GM19467 (cell line): ENCODE measurements around the gene TMPRSS11A.

ENCODE experiments used
- ATAC-seq: cut with Tn5 transposase; IDR thresholded peaks from one replicate; pipeline ENCODE4 v1.9.1; 2021; ENCODE audit warnings: mild to moderate bottlenecking, moderate library complexity; ENCODE audit not compliant: unreplicated experiment

Gene TMPRSS11A

GRCh38 chr4:67963356-67963755 lies at the start of gene TMPRSS11A:
TSS of gene TMPRSS11A (minus strand) at chr4:67963493. CDS start at chr4:67963393, 100 bp downstream.
- ATAC-seq: no peak

- no peak for ATAC-seq
Observed at GRCh38 chr4:68011684-68012083, 48.4 kb upstream of the TMPRSS11A start.

GRCh38 chr4:68002906-68003305 lies 39.6 kb upstream of the TMPRSS11A start:
- no peak for ATAC-seq

- no peak for ATAC-seq
Observed at GRCh38 chr4:67996127-67996526, 32.8 kb upstream of the TMPRSS11A start.

DNA sequence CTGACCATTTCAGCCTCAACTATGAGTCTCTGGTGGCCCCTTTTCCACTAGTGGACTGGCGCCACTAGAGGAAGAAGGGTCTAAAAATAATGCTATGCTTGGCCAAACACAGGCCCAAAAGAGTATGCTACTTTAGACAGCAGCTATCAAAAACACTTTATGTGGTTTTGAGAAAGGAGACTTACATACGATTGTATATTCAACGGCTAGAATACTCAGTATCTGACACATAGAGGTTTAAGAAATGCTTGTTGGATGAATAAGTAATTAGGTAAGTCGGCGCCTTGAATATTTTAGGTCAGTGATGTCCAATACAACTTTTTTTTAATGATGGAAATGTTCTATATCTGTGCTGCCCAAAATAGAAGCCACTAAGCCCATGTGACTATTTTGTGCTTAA lies 25.7 kb upstream of the TMPRSS11A start:
- no peak for ATAC-seq

- no peak for ATAC-seq
Observed at GRCh38 chr4:67983333-67983732, 20.0 kb upstream of the TMPRSS11A start.

DNA sequence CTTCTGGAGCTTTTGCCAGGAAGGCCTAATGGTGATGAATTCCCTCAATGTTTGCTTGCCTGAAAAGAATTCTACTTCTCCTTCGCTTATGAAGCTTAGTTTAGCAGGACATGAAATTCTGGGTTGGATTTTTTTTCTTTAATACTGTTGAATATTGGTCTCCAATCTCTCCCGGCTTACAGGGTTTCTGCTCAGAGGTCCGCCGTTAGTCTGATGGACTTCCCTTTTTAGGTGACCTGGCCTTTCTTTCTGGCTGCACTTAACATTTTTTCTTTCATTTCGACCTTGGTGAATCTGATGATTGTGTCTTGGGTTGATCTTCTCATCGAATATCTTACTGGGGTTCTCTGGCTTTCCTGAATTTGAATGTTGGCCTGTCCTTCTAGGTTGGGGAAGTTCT lies 17.2 kb upstream of the TMPRSS11A start:
- no peak for ATAC-seq

DNA sequence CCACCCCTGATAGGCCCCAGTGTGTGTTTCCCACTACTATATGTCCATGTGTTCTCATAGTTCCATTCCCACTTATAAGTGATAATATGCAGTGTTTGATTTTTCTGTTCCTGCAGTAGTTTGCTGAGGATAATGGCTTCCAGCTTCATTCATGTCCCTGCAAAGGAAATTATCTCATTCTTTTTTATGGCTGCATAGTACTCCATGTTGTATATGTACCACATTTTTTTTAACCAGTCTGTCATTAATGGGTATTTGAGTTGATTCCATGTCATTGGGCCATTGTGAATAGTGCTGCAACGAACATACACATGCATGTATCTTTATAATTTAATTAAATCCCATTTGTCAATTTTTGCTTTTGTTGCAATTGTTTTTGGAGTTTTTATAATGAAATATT lies 10.3 kb upstream of the TMPRSS11A start:
- no peak for ATAC-seq

- no peak for ATAC-seq
Observed at GRCh38 chr4:67954890-67955289, 8.4 kb downstream of the TMPRSS11A start.

DNA sequence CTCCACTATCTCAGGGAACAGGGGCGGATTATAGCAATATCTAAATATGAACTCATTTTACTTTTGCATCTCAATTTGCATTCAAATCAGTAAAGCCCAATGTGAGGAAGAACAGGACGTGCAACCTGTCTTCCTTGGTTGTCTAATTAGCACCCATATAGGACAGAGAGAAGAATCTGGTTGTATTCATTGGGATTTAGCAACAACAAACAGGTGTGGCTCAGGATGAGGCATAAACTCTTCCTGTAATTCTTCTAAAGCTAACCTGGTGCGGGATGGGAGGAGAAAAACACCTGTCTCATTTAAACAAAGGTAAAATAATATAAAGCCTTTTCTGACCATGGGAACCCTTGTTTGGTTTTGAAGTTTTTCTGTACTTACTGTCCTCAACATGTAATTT lies 22.2 kb downstream of the TMPRSS11A start:
- ATAC-seq: no peak

DNA sequence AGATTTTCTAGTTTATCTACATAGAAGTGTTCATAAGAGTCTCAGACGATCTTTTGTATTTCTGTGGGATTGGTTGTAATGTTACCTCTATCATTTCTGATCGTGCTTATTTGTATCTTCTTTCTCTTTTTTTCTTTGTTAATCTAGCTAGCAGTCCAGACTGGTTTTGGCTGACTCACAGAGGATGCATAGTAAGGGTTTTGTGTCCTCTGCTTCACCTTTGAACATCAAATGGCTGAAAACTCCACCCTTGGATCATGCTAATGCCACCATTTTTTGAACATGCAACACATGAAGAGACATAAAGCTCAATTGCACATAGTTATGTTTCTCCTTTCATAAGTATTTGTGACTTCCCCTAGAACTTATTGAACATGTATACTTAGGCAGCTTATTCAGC lies 22.8 kb downstream of the TMPRSS11A start:
- no peak for ATAC-seq

- no peak for ATAC-seq
Observed at GRCh38 chr4:67939195-67939594, 24.1 kb downstream of the TMPRSS11A start.

DNA sequence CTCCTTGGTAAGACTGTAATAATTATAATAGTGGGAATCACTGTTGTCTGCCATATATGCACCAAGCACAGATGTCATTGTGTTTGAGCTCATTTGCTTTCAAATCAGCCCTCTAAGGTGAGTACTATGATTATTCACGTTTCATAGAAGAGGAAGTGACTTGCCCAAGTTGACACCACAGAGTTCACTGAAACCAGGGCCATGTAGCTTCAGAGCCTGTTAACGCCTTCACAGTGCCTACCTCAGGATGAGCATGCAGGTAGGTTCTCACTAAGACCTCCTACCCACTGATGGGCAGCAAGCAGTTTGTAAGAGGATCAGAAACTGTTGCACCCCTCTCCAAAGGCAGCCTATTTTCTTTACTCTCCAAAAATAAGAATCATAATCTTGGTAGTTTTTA lies 27.4 kb downstream of the TMPRSS11A start:
- ATAC-seq: no peak

GRCh38 chr4:67934628-67935027 lies 28.7 kb downstream of the TMPRSS11A start:
- ATAC-seq: no peak

DNA sequence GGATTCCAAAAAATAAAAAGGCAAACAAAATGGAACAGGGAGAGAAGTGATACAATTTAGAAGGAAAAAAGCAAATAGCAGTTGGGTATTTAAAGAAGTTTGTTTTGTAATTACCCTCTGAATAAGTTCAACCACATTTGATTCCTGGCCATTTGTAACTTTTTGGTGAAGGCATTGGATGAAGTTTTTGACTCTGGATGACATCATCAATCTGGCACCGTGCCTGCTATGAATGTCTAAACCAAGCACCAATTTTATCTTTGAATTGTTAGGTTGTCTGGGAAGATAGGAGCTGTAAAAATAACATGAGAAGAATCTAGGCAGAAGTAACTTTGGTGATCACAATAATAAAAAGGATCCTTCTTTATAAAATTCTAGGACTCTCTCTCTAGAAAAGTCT lies 29.5 kb downstream of the TMPRSS11A start:
- ATAC-seq: no peak

DNA sequence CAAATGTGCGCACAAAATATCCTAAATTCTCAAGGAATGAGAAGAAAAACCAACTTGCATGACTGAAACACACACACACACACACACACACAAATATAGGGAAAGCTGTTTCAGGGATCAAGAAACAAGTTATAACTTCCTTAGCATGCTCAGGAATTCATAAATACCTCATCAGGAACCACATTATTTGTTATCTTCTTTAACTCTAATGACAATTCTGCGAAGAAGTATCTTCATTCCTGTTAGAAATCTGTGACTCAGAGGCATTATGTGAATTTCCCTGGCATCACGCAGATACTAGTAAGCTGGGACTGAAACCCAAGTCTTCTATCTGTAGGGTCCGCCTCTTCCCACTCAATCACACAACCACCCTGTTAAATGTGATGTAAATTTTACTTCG lies 30.3 kb downstream of the TMPRSS11A start:
- ATAC-seq: no peak

DNA sequence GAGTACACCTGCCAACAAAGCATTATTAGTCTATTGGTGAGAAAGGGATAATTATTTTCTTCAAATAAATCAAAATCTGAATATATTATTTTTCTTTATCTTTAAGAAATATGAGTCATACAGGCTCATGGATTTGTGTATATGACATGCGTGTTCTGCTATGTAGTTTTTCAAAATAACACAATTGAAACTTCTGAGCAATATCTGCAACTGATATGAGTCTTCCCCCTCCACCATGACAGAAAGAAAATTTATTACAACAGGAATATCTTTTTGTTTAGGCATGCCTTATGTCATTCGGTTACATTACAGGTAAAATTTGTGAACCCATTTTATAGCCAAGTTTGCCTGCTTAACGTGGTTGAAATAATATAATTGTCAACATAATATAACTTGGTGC lies 32.0 kb downstream of the TMPRSS11A start:
- ATAC-seq: no peak

DNA sequence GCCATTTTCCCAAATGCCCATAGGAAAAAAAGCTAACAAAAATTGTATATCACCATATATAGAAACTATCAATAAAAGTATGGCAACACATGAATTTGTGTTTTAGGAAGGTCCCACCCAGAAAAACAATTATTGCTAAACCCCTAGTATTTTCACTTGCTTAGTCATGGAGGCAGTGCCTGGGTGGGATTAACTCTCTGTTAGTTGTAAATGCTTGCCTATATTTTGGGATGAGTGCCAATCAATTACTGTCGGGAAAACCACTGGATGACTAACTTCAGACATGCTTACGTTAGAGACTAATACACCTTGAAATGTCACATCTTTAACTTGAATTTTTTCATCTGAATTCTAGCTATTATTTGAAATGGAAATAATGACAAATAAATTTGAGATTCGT lies 33.9 kb downstream of the TMPRSS11A start:
- no peak for ATAC-seq

DNA sequence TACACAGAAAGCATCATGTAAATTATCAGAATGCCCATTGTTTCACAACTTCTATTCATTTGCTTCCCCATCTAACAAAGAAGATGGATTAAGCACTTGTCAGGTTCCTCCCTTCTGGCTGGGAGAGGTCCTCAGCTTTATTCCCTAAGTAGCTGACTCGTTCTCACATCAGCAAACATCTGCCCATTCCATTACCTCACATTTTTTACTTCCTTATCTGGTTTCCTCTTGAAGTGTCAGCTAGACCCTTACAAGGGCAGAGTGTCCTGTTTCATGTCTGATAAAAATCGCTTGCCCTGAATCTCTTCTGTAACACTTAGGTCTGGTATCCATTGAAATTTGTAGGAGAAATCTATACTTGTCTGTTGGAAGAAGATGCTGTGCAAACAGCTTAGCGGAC lies 34.7 kb downstream of the TMPRSS11A start:
- no peak for ATAC-seq

DNA sequence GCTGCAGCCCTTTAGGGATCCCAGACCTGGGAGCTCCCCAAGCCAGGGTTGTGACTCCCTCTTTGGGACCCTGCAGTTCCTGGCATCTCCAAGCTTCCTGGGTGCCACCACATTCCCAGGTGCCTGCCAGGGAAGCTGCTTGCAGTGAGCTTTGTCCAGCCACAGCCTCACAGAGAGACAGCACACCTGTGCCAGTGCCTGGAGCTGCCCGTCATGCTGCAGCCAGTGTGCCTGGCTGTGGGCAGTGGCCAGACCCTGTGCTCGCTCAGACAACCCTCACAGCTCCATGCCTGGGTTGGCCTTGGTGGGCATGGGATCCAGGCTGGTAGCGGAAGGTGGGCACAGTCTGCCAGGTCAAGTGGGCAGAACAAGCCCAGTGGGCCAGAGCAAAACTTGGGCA lies 36.0 kb downstream of the TMPRSS11A start:
- no peak for ATAC-seq

DNA sequence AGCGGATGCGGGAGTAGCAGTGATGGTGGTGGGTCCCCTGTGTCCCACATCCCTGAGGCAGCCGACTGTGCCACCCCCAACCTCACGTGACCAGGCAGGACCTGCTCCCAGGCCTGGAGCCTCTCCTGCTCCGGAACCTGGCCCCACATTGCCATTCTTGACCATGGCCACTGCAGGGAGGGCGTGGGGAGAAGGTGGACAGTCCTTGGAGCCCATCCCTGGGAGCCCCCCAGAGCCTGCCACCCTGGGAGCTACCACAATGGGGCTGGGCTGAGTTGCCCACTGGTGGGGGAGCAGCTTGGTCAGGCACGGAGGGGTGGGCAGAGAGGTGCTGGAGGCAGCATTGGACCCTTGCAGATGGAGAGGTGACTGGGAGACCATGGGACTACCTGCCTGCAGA lies 36.8 kb downstream of the TMPRSS11A start:
- no peak for ATAC-seq

DNA sequence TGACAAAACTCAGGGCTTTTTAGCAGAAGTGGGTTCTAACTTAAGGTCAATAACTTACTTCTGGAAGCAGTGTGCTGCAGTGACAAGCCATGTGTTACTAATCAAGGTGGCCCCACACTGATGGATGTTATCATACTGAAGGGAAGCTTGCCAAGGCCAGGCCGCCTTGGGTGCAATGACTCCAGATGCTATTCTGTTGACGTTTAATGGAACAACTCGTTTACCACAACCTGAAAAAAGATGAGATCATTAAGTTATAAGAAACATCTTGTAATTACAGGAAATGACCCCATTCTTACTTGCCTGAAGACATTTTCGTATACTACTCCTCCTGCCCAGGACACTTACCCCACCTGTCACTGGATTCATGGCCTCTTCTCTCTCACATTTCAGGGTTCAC lies 40.6 kb downstream of the TMPRSS11A start:
- ATAC-seq: no peak

GRCh38 chr4:67918428-67918827 lies 44.9 kb downstream of the TMPRSS11A start:
- ATAC-seq: no peak

DNA sequence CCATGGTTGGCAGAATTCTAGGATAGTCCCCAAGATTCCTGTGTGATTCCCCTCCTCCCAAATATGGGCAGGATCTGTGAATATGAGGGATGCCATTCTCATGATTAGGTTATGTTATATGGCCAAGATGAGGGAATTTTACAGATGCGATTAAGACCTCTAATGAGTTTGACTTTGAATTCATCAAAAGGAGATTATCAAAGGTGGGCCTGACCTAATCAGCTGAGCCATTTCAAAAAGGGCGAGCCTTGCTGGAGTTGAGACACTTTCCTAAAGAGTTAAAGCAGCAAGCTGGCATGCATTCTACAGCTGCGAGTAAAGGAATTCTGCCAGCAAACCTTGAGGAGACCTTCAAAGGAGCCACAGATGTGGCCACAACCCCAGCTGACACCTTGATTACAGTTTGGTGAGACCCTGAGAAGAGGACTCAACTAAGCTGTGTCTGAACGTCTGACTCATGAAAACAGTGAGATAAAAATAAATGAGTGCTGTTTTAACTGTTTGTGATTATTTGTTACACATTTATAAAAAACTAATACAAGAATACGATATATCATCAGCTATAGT lies 47.8 kb downstream of the TMPRSS11A start:
- ATAC-seq: no peak
